GM19468 (cell line): Measurements from ENCODE around the gene RYR2.
"Not testable (repeated sequence)": the region's sequence is repeated elsewhere in the genome, so short reads cannot be mapped to it uniquely, and the experiment has no call there.

Source experiments
- ATAC-seq: cut with Tn5 transposase; IDR thresholded peaks from one replicate; pipeline ENCODE4 v1.9.1; 2021; ENCODE audit warnings: mild to moderate bottlenecking, moderate library complexity, moderate number of reproducible peaks; ENCODE audit not compliant: unreplicated experiment; ENCODE audit errors: extremely low read depth

The RYR2 gene

GRCh38 chr1:237300642-237301041 lies 258.7 kb downstream of the RYR2 start:
- ATAC-seq: no peak

- no peak for ATAC-seq
Measured at GRCh38 chr1:237303929-237304328, 261.9 kb downstream of the RYR2 start.

- no peak for ATAC-seq
Measured at GRCh38 chr1:237306726-237307125, 264.7 kb downstream of the RYR2 start.

- ATAC-seq: no peak
Measured at GRCh38 chr1:237309595-237310118, 267.7 kb downstream of the RYR2 start.

DNA sequence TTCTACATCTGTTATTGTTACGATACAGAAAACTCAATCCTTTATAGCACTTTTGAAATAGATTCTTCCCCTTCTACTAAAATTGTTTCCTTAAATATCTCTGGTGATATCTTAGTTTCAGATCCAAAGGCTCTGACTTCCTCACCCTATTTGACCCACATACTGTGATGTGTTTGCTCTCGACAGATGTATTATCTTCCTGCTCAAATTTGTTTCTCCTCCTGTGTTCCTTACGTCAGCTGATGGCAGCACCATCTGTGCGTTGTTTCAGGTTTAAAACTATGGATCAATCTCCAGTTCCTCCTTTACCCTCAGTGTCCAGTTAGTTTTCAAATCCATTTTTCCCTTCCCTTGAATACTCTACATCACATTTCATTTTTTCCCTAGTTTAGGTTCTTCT lies 274.4 kb downstream of the RYR2 start:
- no peak for ATAC-seq

GRCh38 chr1:237318748-237319147 lies 276.8 kb downstream of the RYR2 start:
- ATAC-seq: no peak

GRCh38 chr1:237320890-237321289 lies 278.9 kb downstream of the RYR2 start:
- no peak for ATAC-seq

DNA sequence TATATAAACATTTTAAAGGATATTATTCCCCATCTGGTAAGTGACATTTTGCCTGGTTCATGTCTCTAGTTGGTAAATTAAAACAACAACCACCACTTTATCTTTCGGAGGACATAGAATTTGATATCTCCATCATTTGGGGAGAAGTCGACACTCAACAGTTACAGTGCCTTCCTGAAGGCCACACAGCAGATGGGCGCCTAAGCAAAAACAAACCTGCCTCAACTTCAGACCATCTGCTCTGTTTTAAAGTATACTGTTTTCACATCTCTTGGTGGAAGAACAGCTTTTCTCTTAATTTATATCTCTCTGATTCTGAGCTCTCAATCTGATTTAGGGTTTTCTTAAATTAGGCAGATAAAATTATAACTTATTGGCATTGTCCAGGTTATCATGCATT lies 282.2 kb downstream of the RYR2 start:
- no peak for ATAC-seq

GRCh38 chr1:237327061-237327460 lies 285.1 kb downstream of the RYR2 start:
- no peak for ATAC-seq

DNA sequence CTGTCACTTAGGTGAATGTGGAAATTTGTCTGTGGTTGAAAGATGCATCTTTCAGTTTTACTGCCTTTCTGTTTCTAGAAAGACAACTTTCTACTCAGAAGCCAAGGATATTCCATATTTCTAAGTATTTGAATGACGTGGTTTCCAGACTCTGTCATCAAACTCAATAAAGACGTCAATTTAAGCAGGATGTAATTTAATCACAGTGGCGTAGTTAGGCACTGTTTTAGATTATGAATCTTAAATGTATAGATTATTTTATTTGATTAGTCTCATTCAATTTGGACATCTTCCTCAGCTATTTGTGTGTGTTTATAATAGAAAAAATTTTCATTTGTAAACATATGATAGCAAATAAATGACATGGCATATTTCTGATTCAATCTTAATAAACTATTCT lies 298.9 kb downstream of the RYR2 start:
- no peak for ATAC-seq

DNA sequence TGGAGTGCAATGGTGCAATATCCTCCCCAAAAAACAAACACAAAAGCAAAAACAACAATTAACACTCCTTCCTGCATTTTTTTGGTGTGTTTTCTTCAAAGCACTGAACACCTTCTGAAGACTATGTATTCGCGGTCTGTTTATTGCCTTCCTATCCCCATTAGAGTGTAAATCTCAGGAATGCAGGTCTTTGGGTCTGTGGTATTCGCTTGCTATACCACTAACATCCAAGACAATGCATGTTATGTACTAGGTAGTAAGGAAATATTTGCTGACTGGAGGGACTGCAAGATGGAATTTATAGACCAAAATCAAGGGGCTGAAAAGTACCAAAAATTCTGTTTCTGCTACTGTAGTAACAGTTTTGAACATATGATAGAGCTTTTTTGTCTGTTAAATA lies 299.4 kb downstream of the RYR2 start:
- ATAC-seq: no peak

GRCh38 chr1:237342730-237343129 lies 300.7 kb downstream of the RYR2 start:
- no peak for ATAC-seq

DNA sequence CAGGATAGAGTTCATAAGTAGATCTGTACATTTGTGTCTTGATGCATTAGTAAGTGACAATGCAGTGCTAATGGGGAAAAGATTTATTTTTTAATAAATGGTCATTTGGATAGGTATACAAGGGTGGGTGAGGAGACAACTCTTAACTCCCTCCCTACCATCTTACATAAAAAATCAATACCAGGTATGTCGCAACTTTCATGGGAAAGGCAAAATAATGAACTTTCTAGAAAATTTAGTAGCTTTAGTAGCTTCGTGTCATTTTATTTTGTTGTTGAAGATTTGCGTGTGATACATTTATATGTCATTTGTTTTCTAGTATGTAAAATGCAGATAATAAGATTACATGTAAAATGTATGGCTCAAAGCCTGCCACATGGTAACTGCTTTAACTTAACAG lies 310.8 kb downstream of the RYR2 start:
- ATAC-seq: no peak

GRCh38 chr1:237353918-237354317 lies 311.9 kb downstream of the RYR2 start:
- ATAC-seq: no peak

- ATAC-seq: no peak
Measured at GRCh38 chr1:237355022-237355421, 313.0 kb downstream of the RYR2 start.

DNA sequence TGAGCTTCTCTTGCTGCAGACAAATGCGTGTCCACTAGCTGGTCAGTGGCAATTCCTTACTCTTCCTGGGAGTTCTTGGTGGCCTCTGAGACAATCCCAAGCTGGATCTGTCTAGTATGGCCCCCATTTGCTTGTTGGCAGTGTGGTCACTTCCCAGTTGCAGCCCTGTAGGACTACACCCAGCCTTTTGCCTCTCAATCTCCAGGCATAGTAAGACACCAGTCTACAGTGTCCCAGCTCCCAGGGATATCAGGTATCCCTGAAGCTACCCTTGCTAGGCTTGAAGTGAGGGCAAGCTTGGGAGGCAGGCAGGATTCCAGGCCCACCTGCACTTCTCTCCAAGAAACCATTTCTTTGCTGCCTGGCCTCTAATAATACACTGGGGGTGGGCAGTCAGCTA lies 316.6 kb downstream of the RYR2 start:
- no peak for ATAC-seq

DNA sequence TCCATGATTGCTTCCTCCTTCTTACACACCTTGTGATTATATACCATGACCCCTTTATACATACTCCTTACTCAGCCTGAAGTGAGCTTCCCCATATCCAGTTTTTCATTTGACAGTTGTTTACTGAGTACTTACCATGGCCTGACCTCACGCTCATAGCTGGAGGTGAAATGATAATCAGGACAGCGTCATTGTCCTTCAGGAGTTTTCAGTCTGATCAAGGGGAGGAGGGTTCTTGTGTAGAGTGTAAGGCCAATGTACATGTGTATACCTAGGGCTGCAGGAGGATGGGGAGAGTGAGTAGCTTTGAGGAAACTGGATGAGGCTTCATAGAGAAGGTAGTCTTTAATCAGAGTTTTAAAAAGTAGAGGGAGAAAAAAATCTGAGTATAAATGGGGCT lies 325.8 kb downstream of the RYR2 start:
- no peak for ATAC-seq

DNA sequence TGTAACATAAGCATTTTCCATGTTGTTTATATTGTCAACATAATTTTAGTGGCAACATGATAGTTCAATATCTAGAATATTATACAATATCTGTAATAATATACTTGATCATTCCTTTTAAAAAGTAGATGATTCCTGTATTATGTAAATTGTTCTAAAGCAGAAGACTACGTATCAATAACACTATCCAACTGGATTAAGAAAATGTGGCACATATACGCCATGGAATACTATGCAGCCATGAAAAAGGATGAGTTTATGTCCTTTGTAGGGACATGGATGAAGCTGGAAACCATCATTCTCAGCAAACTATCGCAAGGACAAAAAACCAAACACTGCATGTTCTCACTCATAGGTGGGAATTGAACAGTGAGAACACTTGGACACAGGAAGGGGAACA lies 329.5 kb downstream of the RYR2 start:
- ATAC-seq: not testable (repeated sequence)

GRCh38 chr1:237383791-237384190 lies 341.8 kb downstream of the RYR2 start:
- no peak for ATAC-seq

DNA sequence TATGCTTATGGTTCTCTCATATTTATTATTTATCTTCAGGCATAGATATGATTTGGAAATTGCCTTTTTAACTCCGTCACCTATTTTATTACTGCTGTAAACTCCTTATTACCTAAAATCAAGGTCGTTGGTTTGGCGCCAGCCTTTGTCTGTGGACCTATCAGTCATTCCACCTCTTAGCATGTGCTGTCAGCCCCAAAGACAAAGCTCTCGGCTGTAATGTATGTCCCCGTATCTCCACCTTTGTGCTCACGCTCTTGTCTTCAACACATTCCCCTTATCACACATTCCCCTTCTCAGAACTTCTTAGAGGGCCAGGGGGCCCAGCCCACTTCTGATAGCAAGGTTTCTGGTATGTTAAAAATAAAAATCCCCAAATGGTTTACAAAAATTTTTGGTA lies 342.2 kb downstream of the RYR2 start:
- no peak for ATAC-seq

DNA sequence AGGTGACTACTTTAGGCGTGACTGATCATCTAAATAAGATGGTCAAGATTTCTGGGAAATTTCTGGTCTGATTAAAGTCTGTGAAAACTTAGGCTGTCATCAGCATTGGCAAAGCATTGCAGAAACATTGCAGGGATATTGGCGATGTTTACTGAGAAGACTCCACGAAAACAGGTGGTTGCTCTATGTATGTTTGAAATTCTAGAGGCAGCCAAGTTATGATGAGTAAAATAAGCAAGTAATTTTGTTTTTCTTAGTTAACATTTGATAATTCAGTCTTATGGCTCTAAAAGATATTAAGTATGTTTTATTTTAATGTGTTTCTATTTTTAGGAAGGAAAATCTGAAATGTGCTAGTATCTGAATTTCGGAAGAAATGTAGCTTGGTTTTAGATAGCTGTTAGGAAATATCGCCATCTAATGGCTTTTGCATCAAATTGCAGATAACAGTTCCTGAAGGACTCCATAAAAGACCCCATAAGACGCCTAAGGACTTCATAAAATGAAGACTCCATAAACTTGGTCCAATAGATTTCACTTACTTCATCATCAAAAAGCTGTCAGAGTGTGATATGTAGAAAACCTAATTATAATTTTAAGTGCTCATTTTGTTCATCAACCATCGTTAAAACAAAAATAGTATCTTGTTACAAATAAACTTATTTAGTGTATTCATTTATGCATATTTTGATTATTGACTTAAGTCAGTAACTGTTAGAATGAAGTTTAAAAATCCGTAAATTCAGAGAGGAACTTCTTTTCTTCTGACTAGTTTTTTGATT lies 344.6 kb downstream of the RYR2 start:
- no peak for ATAC-seq

GRCh38 chr1:237387144-237387505 lies 345.1 kb downstream of the RYR2 start:
- no peak for ATAC-seq
